HepG2 (cell line): ENCODE results near the gene CHRNB2. TPM values are rescaled to one million over a fixed set of nuclear protein-coding genes. Genes with fewer than 3 reads are reported as not detected.

Source experiments
- ATAC-seq: fragments of 200-7000 bp; cut with Tn5 transposase; 3 replicates; pipeline ENCODE4 v1.9.1; 2020; ENCODE audit warnings: mild to moderate bottlenecking, moderate library complexity
- BruUV-seq: library from RNA; stranded (reverse); fragments of 400-500 nt; replicated peaks from 2 replicates; lab custom pipeline; 2021; lab: Mats Ljungman, UMichigan
- CTCF ChIA-PET: fragments of 300-600 bp; formaldehyde crosslinking; extraction: SDS; loops from one replicate; lab custom pipeline; 2021; ENCODE audit warnings: low total read pairs, inconsistent platforms, low intra/inter-chr PET ratio; lab: Yijun Ruan, JAX
- POLR2A ChIA-PET: fragments of 350-600 bp; sonication (Branson Sonifier 250); formaldehyde crosslinking; loops from one replicate; lab custom pipeline; 2020; ENCODE audit warnings: antibody characterized with exemption, inconsistent platforms; lab: Yijun Ruan, JAX
- DNase-seq: peaks from one replicate; pipeline ENCODE4 v3.0.0-alpha.2; 2015; ENCODE audit warnings: low spot score
- FAIRE-seq: peaks from 3 replicates; lab custom pipeline; 2011; peaks lifted over from hg19 to GRCh38; lab: Jason Lieb, UNC
- H2AFZ ChIP-seq: one replicate; pipeline ENCODE4 v1.6.1; 2011; ENCODE audit warnings: low read length, inconsistent platforms
- H3K27ac ChIP-seq: fragments of 300-600 bp; 3 replicates; pipeline ENCODE4 v1.8.0; 2011; ENCODE audit warnings: mixed run types, mild to moderate bottlenecking, mixed read lengths, low read length, inconsistent platforms; ENCODE audit not compliant: insufficient read depth; ENCODE audit errors: extremely low read length
- H3K27me3 ChIP-seq, 2 experiments: fragments of 200-600 bp in 1 of 2; 2 replicates in 1 of 2; 3 replicates in 1 of 2; pipeline versions ENCODE4 v1.6.0 to v1.8.0; 2011; ENCODE audit warnings: low read length in 2 of 2, mild to moderate bottlenecking in 2 of 2, moderate library complexity in 2 of 2, inconsistent platforms in 1 of 2; ENCODE audit not compliant: insufficient read depth in 2 of 2, control insufficient read depth in 1 of 2
- H3K36me3 ChIP-seq, 2 experiments: fragments of 200-600 bp in 1 of 2; replicated peaks in 1 of 2; 2 replicates in 1 of 2; 3 replicates in 1 of 2; pipeline versions ENCODE4 v1.5.1 to v1.8.0; 2011; ENCODE audit warnings: low read length in 2 of 2, inconsistent platforms in 1 of 2; ENCODE audit not compliant: insufficient read depth in 2 of 2, control insufficient read depth in 1 of 2
- H3K4me1 ChIP-seq: 2 replicates; pipeline ENCODE4 v1.5.1; 2012; ENCODE audit warnings: low read length, inconsistent platforms; ENCODE audit not compliant: insufficient read depth
- H3K4me2 ChIP-seq: 2 replicates; pipeline ENCODE4 v1.6.0; 2011; ENCODE audit warnings: low read depth, low read length, inconsistent platforms
- H3K4me3 ChIP-seq, 3 experiments: fragments of 200-600 bp in 1 of 3; sonication (generic), shearing (Covaris generic) in 1 of 3; replicated peaks in 1 of 3; 2 replicates each; pipeline ENCODE4 v1.5.1; 2011 to 2016; ENCODE audit warnings: low read length in 3 of 3, inconsistent platforms in 2 of 3, low read depth in 2 of 3, mild to moderate bottlenecking in 2 of 3, control low read depth in 1 of 3, mixed read lengths in 1 of 3; ENCODE audit not compliant: insufficient read depth in 1 of 3
- H3K79me2 ChIP-seq: one replicate; pipeline ENCODE4 v1.6.1; 2011; ENCODE audit warnings: low read length, inconsistent platforms; ENCODE audit not compliant: insufficient read depth
- H3K9ac ChIP-seq: 2 replicates; pipeline ENCODE4 v1.6.0; 2011; ENCODE audit warnings: mild to moderate bottlenecking, low read depth, low read length, inconsistent platforms; ENCODE audit not compliant: insufficient read depth
- H3K9me3 ChIP-seq: 2 replicates; pipeline ENCODE4 v1.5.1; 2012; ENCODE audit warnings: mild to moderate bottlenecking, low read length
- H4K20me1 ChIP-seq: 2 replicates; pipeline ENCODE4 v1.6.0; 2011; ENCODE audit warnings: inconsistent platforms, mild to moderate bottlenecking, low read length, moderate library complexity; ENCODE audit not compliant: insufficient read depth
- ARID4A ChIP-seq: sonication (generic); formaldehyde crosslinking; IDR thresholded peaks from 2 replicates; pipeline ENCODE4 v1.5.0; 2020; ENCODE audit warnings: mild to moderate bottlenecking, missing genetic modification reagents, borderline replicate concordance
- DMAP1 ChIP-seq: IDR thresholded peaks from 2 replicates; pipeline ENCODE4 v1.6.1; 2016
- GATAD2A ChIP-seq: IDR thresholded peaks from 2 replicates; pipeline ENCODE4 v1.6.1; 2016
- IRX3 ChIP-seq: sonication (generic); formaldehyde crosslinking; IDR thresholded peaks from 2 replicates; pipeline ENCODE4 v1.8.1; 2023; ENCODE audit warnings: mild to moderate bottlenecking, low read depth, missing genetic modification reagents, borderline replicate concordance
- MTF2 ChIP-seq: sonication (generic); formaldehyde crosslinking; IDR thresholded peaks from 2 replicates; pipeline ENCODE4 v1.5.0; 2020; ENCODE audit warnings: missing genetic modification reagents, borderline replicate concordance
- RFX5 ChIP-seq: IDR thresholded peaks from 2 replicates; pipeline ENCODE4 v1.6.1; 2011; ENCODE audit warnings: low read depth, low read length, improper control_type of control experiment
- SAP130 ChIP-seq: IDR thresholded peaks from 2 replicates; pipeline ENCODE4 v1.6.1; 2016; ENCODE audit warnings: low read depth
- SKIL ChIP-seq: sonication (generic); formaldehyde crosslinking; IDR thresholded peaks from 2 replicates; pipeline ENCODE4 v1.8.0; 2022; ENCODE audit warnings: missing genetic modification reagents, mild to moderate bottlenecking, moderate library complexity, borderline replicate concordance
- THAP7 ChIP-seq: sonication (generic); formaldehyde crosslinking; IDR thresholded peaks from 2 replicates; pipeline ENCODE4 v1.8.1; 2023; ENCODE audit warnings: mild to moderate bottlenecking, missing genetic modification reagents
- XRCC5 ChIP-seq: fragments of 200-400 bp; formaldehyde crosslinking; optimal IDR thresholded peaks from 2 replicates; pipeline ENCODE3; 2017; ENCODE audit warnings: mild to moderate bottlenecking, low read length
- ZC3H13 ChIP-seq: sonication (generic); formaldehyde crosslinking; IDR thresholded peaks from 2 replicates; pipeline ENCODE4 v1.8.1; 2023; ENCODE audit warnings: mild to moderate bottlenecking, missing genetic modification reagents, moderate library complexity
- ZNF205 ChIP-seq: IDR thresholded peaks from 2 replicates; pipeline ENCODE4 v1.6.1; 2018; ENCODE audit warnings: missing biosample characterization, missing genetic modification reagents
- ZNF431 ChIP-seq: sonication (generic); formaldehyde crosslinking; IDR thresholded peaks from 2 replicates; pipeline ENCODE4 v1.9.0; 2022; ENCODE audit warnings: missing genetic modification reagents, low read depth, mild to moderate bottlenecking, borderline replicate concordance
- WGBS: methylation state at CpG from one replicate; pipeline ENCODE4 v1.1.6; 2017; ENCODE audit warnings: low lambda C conversion rate; 5-methylcytosine and 5-hydroxymethylcytosine counted together
- in situ Hi-C: cut with HindIII; loops from 2 replicates; pipeline ENCODE4 v1.10.0; 2017; ENCODE audit warnings: low pct_unique_long_range_greater_than_20kb; ENCODE audit not compliant: extremely low pct_ligation_motif_present
- intact Hi-C: fragments of 100-400 bp; cut with micrococcal nuclease; formaldehyde crosslinking; loops from one replicate; pipeline ENCODE4 v1.10.0; 2022; ENCODE audit not compliant: unreplicated experiment
- polyA plus RNA-seq, 8 experiments: library from polyadenylated mRNA; depleted of rRNA in 3 of 8; stranded (reverse) in 7 of 8; unstranded in 1 of 8; fragments of >200 nt; fragmentation: Illumina TruSeq in 4 of 8; extraction: Trizol in 4 of 8; gene quantifications; 2 replicates each; pipeline versions ENCODE4 v1.2.1 to v1.2.3, GENCODE V29; 2011 to 2016; ENCODE audit warnings: low read depth in 4 of 8, missing spikeins in 1 of 8, mixed read lengths in 1 of 8; ENCODE audit not compliant: insufficient read depth in 1 of 8
- total RNA-seq, 5 experiments: library from RNA; depleted of rRNA; stranded (reverse); fragments of >200 nt; fragmentation: Illumina TruSeq; extraction: Trizol; gene quantifications; 2 replicates each; pipeline ENCODE4 v1.2.3, GENCODE V29; 2016; ENCODE audit warnings: low read depth in 1 of 5

CHRNB2 gene
- total and polyA plus RNA-seq, 2 of the 13 experiments (the other 11 are each of a cell fraction or from before 2014, with no cell fraction given) = 0.03 to 0.07 TPM

- Histone ChIP-seq H3K27ac (peak overlapping the region; percentile 60), H3K4me1 (peaks cover 34% of the 10 kb centered on the region), H3K4me2 (peak overlapping the region; percentile 98), H3K4me3 (peak overlapping the region; percentile 91 to 96 (median 95)), H4K20me1 (no peaks in the 10 kb centered on the region; the same call in 1 of the 2 replicates), H3K36me3 (peaks cover 23 to 37% of the 10 kb centered on the region in 2 experiments), H3K79me2 (peaks cover 32% of the 10 kb centered on the region), H3K27me3 (no peaks in the 10 kb centered on the region; a peak in 1 of 5 replicates), H3K9me3 (no peaks in the 10 kb centered on the region), H3K9ac (peak overlapping the region; percentile 89), H2AFZ (no peak overlapping the region)
- no TSS peak for BruUV-seq
- 0 out of 2 replicates have a peak, but pooled peaks have one; percentile 17 for TF ChIP-seq THAP7 (CRISPR knock-in tag)
- TF ChIP-seq ZNF431 = no peak
- peak; percentile 97 for TF ChIP-seq ZNF205 (CRISPR knock-in tag)
- 0 out of 2 replicates have a peak, but pooled peaks have one; percentile 26 for TF ChIP-seq ARID4A (CRISPR knock-in tag)
- TF ChIP-seq IRX3 = no peak
- no peak for TF ChIP-seq GATAD2A (CRISPR knock-in tag)
- TF ChIP-seq XRCC5 = no peak
- TF ChIP-seq RFX5 = no peak
- TF ChIP-seq DMAP1 (CRISPR knock-in tag) = no peak
- 0 out of 2 replicates have a peak, but pooled peaks have one; percentile 13 for TF ChIP-seq SKIL
- 0 out of 2 replicates have a peak, but pooled peaks have one; percentile 4 for TF ChIP-seq SAP130
- 0 out of 2 replicates have a peak, but pooled peaks have one; percentile 22 for TF ChIP-seq ZC3H13 (CRISPR knock-in tag)
- 0 out of 2 replicates have a peak, but pooled peaks have one; percentile 29 for TF ChIP-seq MTF2 (CRISPR knock-in tag)
- in situ Hi-C loops (no loop called here), intact Hi-C loops (loop anchor here (5.0 kb wide), 3 partner anchors 50 to 445 kb away; partner anchors contain the start of genes ADAR and ZBTB7B)
- 19% methylated on average over 7 of the region's 7 CpGs for WGBS
- DNase-seq = no peak
- no peak for ATAC-seq
- POLR2A ChIA-PET = interaction anchor here (0.9 kb wide), 1 partner anchor 11 kb away, joined by 3 read pairs; no protein-coding TSS in a partner anchor
- peak; percentile 4 for FAIRE-seq
- CTCF ChIA-PET = no interaction called here
Measured at GRCh38 chr1:154557248-154557938, 10.2 kb upstream of the CHRNB2 start.
